HG03439 (cell line): ENCODE measurements around the gene ULK4.

ENCODE experiments used
- ATAC-seq: cut with Tn5 transposase; IDR thresholded peaks from one replicate; pipeline ENCODE4 v1.9.1; 2021; ENCODE audit warnings: mild to moderate bottlenecking, moderate library complexity; ENCODE audit not compliant: unreplicated experiment

Gene ULK4

DNA sequence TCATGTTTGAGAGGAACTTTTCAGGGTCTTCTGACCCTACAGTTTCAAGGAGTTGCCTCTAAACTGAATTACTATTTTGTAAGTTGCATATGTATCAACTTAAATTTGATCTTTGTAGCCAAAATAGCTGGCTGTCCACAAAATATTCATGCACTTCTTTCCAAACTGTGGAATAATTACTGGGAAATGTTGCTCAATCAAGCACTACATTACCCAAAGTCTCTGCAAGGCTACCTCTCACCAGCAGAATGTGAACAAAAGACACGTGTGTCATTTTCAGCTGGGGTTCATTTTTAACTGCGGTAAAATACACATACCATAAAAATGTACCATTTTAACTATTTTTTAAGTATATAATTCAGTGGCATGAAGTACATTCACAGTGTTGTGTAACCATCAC, 442.2 kb downstream of the ULK4 start:
- no peak for ATAC-seq

DNA sequence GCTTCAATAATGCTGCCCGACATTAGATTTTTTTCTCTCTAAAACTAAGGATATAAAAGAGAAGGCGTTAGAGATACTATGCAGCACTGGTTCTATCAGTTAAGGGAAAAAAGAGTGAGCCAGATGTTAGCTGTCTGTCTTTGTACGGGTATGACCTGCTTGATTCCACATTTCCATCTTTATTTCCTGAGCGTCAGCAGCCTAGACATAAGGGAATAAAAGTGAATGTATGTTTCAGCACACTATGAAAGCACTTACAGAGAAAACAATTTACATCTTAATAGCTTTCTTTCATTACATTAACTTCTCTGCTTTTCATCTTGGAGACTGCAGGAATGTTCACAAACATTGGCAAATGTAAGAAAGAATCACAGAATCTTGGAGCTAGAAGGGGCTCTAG, 443.3 kb downstream of the ULK4 start:
- ATAC-seq = no peak

DNA sequence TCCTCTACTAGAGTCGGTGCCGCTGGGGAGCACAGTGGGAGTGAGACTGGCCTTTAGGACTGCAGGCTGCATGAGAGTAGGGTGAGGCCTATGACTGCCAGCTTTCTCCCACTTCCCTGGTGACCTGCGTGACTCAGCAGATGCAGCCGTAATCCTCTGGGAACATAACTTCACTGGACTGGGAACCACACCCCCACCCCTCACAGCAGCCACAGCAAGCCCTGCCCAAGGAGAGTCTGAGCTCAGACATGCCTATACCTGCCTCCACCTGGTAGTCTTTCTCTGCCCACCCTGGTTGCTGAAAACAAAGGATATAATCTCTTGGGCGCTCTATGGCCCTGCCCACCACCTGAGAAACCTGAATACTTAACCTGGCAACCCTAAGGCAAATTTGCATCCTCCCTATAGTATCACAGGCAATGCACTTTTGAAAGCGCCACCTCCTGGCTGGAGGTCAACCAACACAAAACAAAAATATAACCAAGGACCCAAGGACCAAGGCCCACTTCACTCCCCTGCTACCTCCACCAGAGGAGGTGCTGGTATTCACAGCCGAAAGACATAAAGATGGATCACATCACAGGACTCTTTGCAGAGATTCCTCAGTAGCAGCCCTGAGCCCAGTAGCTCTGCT, 453.7 kb downstream of the ULK4 start:
- no peak for ATAC-seq

DNA sequence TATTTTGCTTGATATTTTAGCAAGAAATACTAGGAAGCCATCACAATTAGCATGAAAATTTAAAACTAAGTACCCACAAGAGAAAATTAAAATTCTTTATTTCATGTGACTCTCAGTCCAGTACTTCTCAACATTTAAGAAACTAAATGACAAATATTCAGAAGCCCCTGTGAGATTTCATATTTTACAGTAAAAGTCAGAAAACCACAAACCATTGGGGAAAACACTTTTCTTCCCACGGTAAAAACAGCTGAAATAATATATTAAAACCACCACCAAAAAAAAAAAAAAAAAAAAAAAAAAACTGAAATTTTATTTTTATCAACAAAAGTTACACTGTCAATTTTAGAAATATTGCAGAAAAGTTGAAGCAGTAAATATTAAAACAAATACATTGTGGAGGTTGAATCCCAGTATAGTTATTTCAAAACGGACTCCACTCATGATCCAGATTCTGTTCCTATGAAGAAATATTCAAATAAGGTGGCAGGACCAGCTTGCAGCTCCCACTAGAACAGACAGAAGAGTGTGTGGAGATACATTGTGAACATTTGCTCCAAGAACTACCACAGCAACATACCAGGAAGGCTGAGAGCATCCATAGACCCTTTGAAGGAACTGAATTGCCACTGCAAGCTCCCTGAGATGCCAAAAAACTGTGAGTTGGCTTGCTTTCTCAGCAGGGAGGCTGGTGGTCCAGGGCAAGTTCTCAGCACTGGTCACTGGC, 454.4 kb downstream of the ULK4 start:
- no peak for ATAC-seq

DNA sequence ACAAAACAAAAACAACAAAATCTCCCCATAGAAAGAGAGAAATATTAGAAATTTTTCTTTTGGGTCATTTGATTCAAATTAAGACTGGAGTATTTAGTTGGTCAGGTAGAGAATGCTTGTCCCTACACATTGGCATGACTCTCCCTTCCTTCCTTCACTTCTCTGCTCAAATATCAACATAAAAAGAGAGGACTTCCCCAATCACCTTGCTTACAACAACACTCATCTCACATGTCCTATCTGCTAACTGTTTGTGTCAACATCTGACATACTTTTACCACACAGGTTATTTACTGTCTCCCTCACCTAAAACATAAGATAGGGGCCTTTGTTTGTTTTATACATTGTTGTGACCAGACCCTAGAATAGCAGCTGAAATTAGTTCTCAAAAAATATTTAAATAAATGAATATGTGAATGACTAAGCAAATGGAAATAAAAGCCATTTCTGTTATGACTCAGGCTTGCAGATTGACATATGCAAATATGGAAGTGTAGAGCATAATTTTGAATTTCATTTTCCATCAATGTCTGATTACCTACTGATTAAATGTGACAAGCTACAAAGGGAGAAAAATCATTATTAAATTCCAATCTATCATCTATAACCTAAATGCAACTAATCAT, 457.8 kb downstream of the ULK4 start:
- peak; percentile 61 for ATAC-seq

DNA sequence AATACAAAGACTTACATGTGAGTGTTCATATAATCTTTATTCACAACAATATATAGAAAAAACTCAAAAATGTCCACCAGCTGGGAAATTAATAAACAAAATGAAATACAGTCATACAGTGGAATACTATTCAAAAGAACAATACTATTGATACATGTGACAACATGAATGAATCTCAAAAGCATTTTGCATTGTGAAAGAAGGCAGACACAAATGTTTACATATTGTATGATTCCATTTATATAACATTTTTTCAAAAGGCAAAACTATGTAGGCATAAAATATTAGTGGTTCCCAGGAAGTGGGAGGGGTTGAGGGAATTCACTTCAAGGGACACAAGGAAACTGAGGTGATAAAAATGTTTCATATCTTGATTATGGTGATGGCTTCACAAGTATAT, 459.4 kb downstream of the ULK4 start:
- no peak for ATAC-seq

DNA sequence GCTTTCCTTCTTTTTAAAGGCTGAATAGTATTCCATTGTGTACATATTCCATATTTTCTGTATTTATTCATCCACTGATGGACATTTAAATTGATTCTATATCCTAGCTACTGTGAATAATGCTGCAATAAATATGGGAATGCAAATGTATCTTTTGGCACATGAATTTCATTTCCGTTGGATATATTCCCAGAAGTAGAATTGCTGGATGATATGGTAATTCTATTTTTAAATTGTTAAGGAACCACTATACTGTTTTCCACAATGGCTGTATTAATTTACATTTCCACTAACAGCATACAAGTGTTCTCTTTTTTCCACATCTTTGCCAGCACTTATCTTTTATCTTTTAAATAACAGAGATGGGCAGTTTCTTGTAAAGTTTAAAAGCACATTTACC, 459.9 kb downstream of the ULK4 start:
- no peak for ATAC-seq

DNA sequence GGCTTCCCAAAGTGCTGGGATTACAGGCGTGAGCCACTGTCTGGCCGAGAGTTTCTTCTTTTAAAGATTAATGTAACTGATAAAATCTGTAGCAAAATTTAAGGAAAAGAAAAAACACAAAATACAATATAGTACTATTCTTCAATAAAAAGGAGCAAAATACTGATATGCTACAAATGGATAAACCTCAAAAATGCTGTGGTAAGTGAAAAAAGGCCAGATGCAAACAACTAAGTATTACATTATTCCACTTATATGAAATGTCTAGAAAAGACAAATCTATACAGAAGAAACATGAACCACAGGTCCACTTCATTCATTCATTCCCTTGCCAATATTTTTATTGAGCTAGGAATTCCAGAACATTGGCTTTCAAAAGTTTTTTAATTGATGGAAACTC, 463.1 kb downstream of the ULK4 start:
- ATAC-seq = no peak

DNA sequence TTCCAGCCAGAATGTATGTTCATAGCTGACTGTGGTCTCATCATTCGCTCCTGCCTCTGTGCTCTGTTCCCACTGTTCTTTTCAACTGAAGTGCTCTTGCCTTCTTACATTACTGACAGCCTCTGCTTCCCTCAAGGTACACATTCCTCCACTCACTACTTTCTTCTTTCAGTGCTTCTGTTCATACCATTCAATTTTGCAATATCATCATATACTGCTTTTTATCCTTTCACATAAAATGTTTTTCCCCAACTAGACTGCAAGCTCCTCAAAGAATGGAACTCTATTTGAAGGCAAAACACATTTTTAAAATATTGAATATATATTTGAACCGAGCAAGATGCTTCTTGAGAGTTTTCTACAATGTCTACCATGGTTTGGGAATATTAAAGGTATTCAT, 471.5 kb downstream of the ULK4 start:
- ATAC-seq = no peak

DNA sequence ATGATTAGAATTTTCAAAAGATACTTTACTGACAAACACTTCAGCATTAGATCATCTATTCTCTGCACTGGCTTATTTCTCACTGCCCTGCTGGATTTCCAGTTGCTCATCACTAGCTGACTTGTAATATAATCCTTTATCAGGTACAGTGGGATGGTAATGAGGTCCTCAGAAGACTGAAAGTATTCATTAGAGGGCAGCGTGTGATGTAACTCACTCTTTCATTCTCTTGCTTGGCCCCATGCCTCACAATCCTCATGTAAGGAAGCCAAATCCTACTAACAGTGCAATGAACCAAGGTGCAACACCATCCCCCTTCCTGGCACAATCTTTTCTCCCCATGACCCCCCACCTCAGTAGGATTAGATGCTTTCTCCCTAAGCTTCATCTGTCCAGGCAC, 472.7 kb downstream of the ULK4 start:
- ATAC-seq = no peak

DNA sequence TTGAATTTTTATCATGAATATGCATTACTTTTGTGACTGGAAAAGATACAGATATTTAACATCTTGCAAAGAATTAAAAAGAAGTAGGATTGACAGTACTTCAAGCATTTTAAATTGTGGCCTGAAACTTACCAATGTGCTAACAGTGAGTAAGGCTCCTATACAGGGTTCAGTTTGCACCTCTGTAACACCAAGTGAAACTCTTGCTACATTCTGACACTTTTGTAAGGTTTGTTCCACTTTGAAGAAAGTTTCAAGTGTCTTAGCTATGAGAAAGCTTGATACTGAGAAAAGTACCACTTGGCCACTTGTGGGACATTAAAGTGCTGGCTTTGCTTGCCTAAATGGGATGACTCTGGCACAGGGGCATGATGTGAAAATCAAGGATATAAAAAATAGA, 473.4 kb downstream of the ULK4 start:
- no peak for ATAC-seq

DNA sequence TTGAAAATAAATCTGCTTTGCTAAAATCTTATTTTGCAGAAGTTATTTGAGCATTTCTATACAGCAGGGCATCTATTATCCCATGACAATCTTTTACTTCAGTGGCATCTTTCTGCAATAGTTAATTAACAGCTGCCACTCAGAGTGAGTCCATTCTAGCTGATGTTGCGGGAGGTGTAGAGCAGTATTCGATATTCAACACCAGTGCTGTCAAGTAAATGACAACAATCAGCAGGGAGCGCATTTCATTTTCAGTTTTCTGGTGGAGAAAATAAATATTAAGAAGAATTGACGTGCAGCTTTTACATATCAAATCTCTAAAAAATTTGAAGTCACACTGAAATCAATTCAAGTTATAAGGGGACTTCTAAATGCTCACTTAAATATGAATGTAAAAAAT, 476.4 kb downstream of the ULK4 start:
- ATAC-seq = no peak

DNA sequence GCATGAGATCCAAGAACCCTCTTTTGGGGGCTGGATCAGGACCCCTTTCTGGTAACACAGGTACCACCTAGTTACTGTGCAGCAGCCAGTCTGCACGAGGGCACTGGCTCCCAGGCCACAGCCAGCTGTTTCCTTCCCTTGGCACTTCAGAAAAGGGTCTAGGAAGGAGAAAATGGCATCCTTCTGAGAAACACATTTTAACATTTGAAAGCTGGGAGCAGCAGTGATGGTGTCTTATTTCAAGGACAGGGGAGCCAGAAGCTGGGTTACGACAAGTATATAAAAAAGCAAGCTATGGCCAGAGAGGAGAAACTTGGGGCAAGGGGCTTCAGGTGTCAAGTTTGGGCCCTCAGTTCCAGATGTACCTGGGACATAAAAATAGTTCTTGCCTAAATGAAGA, 479.8 kb downstream of the ULK4 start:
- no peak for ATAC-seq

DNA sequence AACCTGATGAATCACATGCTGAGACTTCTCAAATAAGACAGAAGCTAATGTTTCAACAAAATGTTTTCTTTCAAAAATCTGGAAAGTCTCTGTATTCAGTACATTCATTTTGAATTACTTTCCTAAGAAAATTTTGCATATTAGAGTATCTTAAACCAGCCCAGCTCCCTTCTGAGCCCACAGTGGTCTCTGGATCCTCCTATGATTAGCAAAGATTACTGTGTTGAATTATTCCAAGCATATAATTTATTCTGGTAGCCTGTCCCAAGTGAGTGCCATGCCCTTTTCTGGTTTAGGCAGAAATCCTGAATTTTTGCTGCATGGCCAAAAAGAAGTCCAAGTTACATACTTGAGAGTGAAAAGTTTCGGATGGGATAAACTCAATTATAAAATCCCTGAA, 483.6 kb downstream of the ULK4 start:
- ATAC-seq = no peak

DNA sequence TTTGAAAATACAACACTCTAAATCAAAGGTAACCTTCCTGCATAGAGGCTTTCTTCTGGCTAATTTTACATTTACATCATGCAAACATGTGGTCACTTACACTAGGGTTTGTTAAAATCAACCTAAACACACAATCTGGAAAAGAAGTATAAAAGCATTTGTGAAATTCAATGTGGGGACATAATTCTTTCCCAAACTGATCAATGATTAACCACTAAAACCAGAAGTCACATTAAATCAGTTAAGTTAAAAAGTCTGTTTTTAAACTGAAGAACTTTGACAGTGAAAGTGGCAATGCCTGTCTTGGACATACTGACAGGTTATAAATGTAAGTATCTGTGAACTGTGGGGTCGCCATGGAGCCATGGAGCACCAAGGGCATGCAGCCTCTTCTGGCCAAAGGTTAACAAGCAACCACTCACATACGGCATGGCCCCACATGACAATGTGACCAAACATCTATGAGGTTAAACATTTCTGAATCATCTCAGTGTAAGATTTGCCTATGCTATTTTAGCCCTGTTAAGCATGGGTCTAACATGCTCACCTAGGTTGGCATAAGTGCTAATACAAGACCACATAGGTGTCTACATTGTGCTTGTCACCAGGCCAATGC, 484.4 kb downstream of the ULK4 start:
- no peak for ATAC-seq

DNA sequence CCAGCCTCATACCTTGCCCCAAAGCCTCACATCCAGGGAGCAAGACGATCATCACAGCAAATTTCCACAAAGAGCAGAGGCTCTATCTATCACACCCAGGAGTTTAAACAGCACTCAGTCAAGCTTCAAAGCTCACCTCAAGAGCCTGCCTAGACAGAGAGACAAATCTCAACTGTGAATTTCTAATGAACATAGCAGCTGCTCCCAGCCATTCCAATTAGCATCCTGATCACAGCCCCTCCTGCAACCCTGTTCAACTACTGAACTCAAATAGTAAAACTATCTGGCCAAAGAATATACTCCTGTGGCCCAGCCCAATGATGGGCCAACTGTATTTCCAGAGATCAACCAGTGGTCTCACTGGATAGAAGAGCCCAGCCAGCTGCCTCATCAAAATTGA, 492.8 kb downstream of the ULK4 start:
- ATAC-seq = no peak

DNA sequence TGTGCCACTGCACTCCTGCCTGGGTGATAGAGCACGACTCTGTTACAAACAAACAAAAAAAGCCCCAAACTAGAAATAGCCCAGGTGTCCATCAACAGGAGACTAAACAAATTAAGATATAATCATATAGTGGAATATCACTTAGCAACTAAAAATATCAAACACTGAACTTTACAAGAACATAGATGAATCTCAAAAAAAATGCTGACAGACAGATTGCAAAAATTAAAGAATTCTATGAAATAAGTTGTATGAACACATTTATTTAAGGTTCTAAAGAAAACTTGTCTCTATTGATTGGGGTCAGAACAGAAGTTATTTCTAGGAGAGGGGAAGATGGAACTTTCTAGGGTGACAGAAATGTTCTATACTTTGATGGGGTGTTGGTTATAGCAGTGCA, 494.4 kb downstream of the ULK4 start:
- no peak for ATAC-seq

DNA sequence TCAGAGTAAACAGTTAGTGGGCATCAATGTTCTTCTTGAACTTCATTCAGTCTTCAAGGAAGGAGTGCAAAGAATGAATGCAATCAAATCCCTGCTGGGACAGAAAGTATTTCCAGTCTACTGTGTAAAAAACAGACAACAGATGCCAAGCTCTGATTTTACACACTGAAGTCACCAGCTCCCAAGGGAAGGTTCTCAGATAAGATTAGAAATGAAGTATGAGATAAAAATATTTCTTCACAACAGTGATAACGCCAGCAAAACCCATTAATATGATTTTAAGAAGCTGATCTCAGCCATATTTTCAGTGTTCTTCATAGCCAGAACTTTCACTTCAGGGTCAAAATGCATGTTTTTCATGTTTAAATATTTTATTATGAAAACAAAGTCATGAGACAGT, 497.0 kb downstream of the ULK4 start:
- ATAC-seq = no peak

DNA sequence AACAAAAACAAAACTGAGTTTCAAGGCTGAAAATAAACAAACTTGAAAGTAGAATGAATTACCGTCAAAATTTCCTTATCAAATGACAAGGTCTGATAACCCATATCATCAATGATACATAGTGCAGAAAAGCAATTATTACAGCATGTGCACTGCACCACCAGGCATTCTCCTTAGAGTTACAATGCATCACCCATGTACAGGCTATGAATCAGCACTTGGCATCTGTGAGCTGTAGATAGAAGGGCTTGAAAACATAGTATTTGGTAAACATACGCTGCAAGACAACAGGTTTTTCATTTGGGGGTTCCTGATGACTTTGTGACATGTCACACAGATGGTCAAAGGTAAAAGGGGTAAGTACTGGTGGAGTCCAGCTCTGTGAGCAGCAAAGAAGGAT, 497.5 kb downstream of the ULK4 start:
- ATAC-seq = no peak

DNA sequence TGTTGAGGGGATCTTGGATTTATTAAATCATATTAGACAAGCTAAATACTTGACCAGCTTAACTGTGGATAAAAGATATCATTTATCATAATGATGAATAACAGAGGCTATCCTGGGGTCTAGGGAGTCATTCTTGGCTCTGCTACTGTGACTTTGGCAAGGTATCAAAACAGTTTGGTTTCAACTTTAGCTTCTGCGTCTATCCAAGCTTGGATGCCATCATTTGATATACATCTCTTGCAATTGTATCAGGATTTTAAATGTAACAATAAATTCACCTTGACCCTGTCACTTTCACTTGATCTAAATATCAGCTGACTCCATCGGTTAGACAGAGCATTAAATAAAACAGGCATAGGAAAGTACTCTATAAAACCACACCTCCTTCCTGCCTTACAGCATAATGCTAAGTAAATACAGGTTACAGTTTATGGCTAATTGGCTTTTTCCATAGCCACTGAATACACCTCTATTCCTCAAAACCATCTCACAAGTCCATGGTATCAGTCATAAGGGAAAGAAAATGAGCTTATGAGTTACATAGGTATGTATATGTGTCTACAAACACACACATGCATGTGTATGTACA, 499.7 kb downstream of the ULK4 start:
- ATAC-seq = no peak

DNA sequence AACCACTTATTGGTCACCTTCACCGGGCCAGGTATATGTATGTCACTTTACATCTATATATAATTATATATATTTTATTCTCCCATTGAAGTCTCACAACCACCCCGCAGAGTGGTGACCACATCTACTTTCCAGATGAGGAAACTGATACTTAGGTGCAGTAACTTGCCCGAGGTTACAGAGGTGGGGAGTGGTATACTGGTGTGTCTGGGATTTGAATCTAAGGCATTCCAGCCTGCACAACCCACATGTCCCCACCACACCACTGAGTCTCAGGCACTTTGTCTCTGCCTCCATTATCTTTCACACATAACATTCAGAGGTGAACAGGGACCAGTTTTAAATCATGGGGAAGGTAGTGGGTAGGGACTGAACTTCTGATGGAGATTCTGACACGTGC, 501.2 kb downstream of the ULK4 start:
- ATAC-seq = no peak

DNA sequence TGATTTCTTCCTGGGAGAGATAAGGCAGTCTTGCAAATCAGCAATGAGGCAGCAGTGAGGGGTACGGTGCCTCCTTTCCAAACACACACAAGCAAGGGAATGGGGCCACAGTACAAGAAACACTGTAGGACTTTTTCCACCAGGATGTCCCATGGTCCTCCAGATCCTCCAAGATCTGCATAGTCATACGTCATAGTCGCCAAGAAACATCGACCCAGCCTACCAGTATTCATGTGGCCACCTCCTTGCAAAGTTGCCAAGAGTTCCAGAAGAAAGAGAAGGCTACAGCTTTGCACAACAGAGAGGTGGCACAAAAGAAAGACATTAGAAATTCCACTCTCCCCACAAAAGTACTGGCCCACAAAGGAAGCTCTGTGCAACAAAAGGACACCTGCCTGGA, 504.7 kb downstream of the ULK4 start:
- no peak for ATAC-seq
